Measurements from ENCODE around the gene PRR35. TPM values are rescaled to one million over a fixed set of nuclear protein-coding genes. Genes with fewer than 3 reads are reported as not detected.

The PRR35 gene
- total RNA-seq, 4 donors from 2014 or later = not detected

- intact Hi-C loops (cut with DNase I) = no loop called here
These were observed 3.0 kb downstream of the PRR35 start for GRCh38 chr16:563072-563644.

GRCh38 chr16:564690-565418 lies 4.7 kb downstream of the PRR35 start:
- intact Hi-C loops (cut with DNase I) = no loop called here
- Histone ChIP-seq H3K4me3 (replicated peaks in 1 of 3) (no peak overlapping the region), H3K36me3 (no peaks in the 10 kb centered on the region), H3K27ac (no peak overlapping the region), H3K4me1 (peaks cover 4 to 31% of the 10 kb centered on the region in 2 donors), H3K9me3 (no peaks in the 10 kb centered on the region), H3K27me3 (no peaks in the 10 kb centered on the region)
- no peak for DNase-seq
- WGBS, 2 donors = 82 to 100% methylated on average over 2 to 19 of the region's 42 CpGs
- TF ChIP-seq CTCF (IDR thresholded peaks at IDR 0.05) = no peak
- TF ChIP-seq POLR2A (IDR thresholded peaks at IDR 0.05) = no peak

More at GRCh38 chr16:563072-563644, 3.0 kb downstream of the PRR35 start:
- Histone ChIP-seq H3K36me3 (no peaks in the 10 kb centered on the region), H3K4me1 (peaks cover 10 to 39% of the 10 kb centered on the region in 2 donors), H3K27ac (no peak overlapping the region), H3K4me3 (replicated peaks in 1 of 3) (no peak overlapping the region), H3K9me3 (no peaks in the 10 kb centered on the region), H3K27me3 (no peaks in the 10 kb centered on the region)
- no peak for DNase-seq
- TF ChIP-seq CTCF (IDR thresholded peaks at IDR 0.05) (no peak), POLR2A (IDR thresholded peaks at IDR 0.05) (no peak)
- WGBS, 2 donors = 84 to 91% methylated on average over 19 to 21 of the region's 30 CpGs

- WGBS, 2 donors = 36 to 40% methylated on average over 10 to 14 of the region's 35 CpGs
- DNase-seq = peak in 1 of 2 donors; percentile 21
- no peak overlapping the region for H3K4me3 ChIP-seq (replicated peaks in 1 of 3)
- no peaks in the 10 kb centered on the region for H3K9me3 ChIP-seq
- TF ChIP-seq CTCF (IDR thresholded peaks at IDR 0.05) = no peak
- TF ChIP-seq POLR2A (IDR thresholded peaks at IDR 0.05) = no peak
- intact Hi-C loops (cut with DNase I) = no loop called here
- no peak overlapping the region for H3K27ac ChIP-seq
- no peaks in the 10 kb centered on the region for H3K36me3 ChIP-seq
- H3K4me1 ChIP-seq = peaks cover 6 to 33% of the 10 kb centered on the region in 2 donors
- no peaks in the 10 kb centered on the region for H3K27me3 ChIP-seq
These were observed 5.5 kb downstream of the PRR35 start for GRCh38 chr16:565419-566330.

GRCh38 chr16:566475-567372 lies 6.5 kb downstream of the PRR35 start, which contains the start of gene NHLRC4:
Gene NHLRC4, plus strand, starts transcription at chr16:567005. Its CDS starts 1,043 bp downstream, at chr16:568048.
- intact Hi-C loops (cut with DNase I) = no loop called here
- Histone ChIP-seq H3K9me3 (no peaks in the 10 kb centered on the region), H3K36me3 (no peaks in the 10 kb centered on the region), H3K4me1 (peaks cover 7 to 35% of the 10 kb centered on the region in 2 donors), H3K27me3 (no peaks in the 10 kb centered on the region), H3K27ac (no peak within 1 kb of the TSS), H3K4me3 (replicated peaks in 1 of 3) (no peak within 1 kb of the TSS)
- TF ChIP-seq POLR2A (IDR thresholded peaks at IDR 0.05) (no peak), CTCF (IDR thresholded peaks at IDR 0.05) (no peak)
- DNase-seq = peak; percentile 30 to 35
- 41 to 51% methylated on average over 19 to 20 of the region's 26 CpGs for WGBS, 2 donors

Data from thyroid gland (tissue), 4 donors.